Heart right ventricle (tissue), 16 donors: ENCODE results near the gene TRAPPC1. TPM values are rescaled to one million over a fixed set of nuclear protein-coding genes. Genes with fewer than 3 reads are reported as not detected.
A peak's percentile ranks its signal among the peaks of the same experiment; 100 is the strongest.

Source experiments
- ATAC-seq, 8 donors: fragments of 200-7000 bp; cut with Tn5 transposase; one replicate each; pipeline ENCODE4 v1.9.1; 2020; ENCODE audit warnings: mild to moderate bottlenecking in 8 of 8, moderate library complexity in 8 of 8, moderate number of reproducible peaks in 1 of 8
- DNase-seq, 2 donors: peaks; one replicate each; pipeline ENCODE4 v3.0.0-alpha.2; 2020
- H3K27ac ChIP-seq, 10 donors: fragments of 200-600 bp; sonication (generic) in 2 of 10; one replicate each; pipeline versions ENCODE4 v1.5.0 to v1.8.0; 2020 to 2022; ENCODE audit warnings: mild to moderate bottlenecking in 3 of 10
- H3K27me3 ChIP-seq, 7 donors: fragments of 200-600 bp; one replicate each; pipeline ENCODE4 v1.8.0; 2021 to 2022; ENCODE audit warnings: mild to moderate bottlenecking in 2 of 7
- H3K36me3 ChIP-seq, 9 donors: fragments of 200-600 bp; sonication (generic) in 1 of 9; one replicate each; pipeline versions ENCODE4 v1.5.0 to v1.8.0; 2020 to 2022; ENCODE audit warnings: mild to moderate bottlenecking in 2 of 9
- H3K4me1 ChIP-seq, 9 donors: fragments of 200-600 bp; sonication (generic) in 1 of 9; one replicate each; pipeline versions ENCODE4 v1.5.0 to v1.8.0; 2020 to 2022; ENCODE audit warnings: mild to moderate bottlenecking in 4 of 9
- H3K4me3 ChIP-seq, 10 donors: fragments of 200-600 bp; sonication (generic) in 2 of 10; one replicate each; pipeline versions ENCODE4 v1.5.0 to v1.8.0; 2020 to 2022; ENCODE audit warnings: mild to moderate bottlenecking in 7 of 10, moderate library complexity in 2 of 10
- H3K9me3 ChIP-seq, 11 donors: fragments of 200-600 bp in 10 of 11; sonication (generic) in 2 of 11; one replicate each; pipeline versions ENCODE4 v1.5.0 to v1.8.0; 2013 to 2022; ENCODE audit warnings: mild to moderate bottlenecking in 2 of 11, control low read depth in 1 of 11, moderate library complexity in 1 of 11
- WGBS, 2 donors: extraction: QIAGEN DNeasy Blood & Tissue Kit; methylation state at CpG; one replicate each; pipeline ENCODE4 v1.1.7; 2013; ENCODE audit warnings: inconsistent platforms in 1 of 2; 5-methylcytosine and 5-hydroxymethylcytosine counted together
- intact Hi-C, 10 donors: fragments of 100-400 bp; cut with DNase I; formaldehyde crosslinking; loops; one replicate each; pipeline versions ENCODE4 v1.11.1 to v1.14.2; 2022
- polyA plus RNA-seq, 2 donors: library from polyadenylated mRNA; stranded (reverse); fragments of 200-250 nt; gene quantifications; one replicate each; pipeline ENCODE4 v1.2.3, GENCODE V29; 2013
- total RNA-seq, 10 donors: library from RNA; stranded (reverse); fragmentation: NEBNext Ultra II Directional in 3 of 10; extraction: Animal tissue kit (Norgen Biotek cat#: 25700) in 3 of 10; gene quantifications; one replicate each; pipeline versions ENCODE4 v1.2.1 to v1.2.4, GENCODE V29; 2021 to 2023
- TF ChIP-seq, protein P1 (sequence below), 9 donors: fragments of 200-600 bp; sonication (generic) in 2 of 9; IDR thresholded peaks; one replicate each; pipeline versions ENCODE4 v1.5.0 to v1.8.0; 2021 to 2022; ENCODE audit warnings: antibody characterized with exemption in 9 of 9, mild to moderate bottlenecking in 5 of 9, moderate library complexity in 1 of 9
- donor health status: Arrhythmogenic right ventricular cardiomyopathy.
- donor health status: ischemic (EF 13 %, LVEDD 7.1; RV severe dilation, severe dysfunction).
- donor health status: healthy with polysubstance abuse.
- donor health status: DM: no; HTN: yes; CAD: no.
- donor health status: DM: no; HTN: no; CAD: no.
- donor health status: ischemic (EF 25% LVEDD 6.9; RV normal size, moderate dysfunction).
- donor health status: ischemic (EF 25% LVEDD 5.7; RV mildly dilated, moderate dysfunction).
- donor health status: healthy.
- donor health status: DM: yes; HTN: yes; CAD: no.
- donor health status: Ischemic cardiomyopathy.
- donor health status: ischemic (EF 35%, LVEDD 5.7; RV mildly dilated, moderate dysfunction).
- donor health status: nonischemic (EF 11% LVEDD 7.7; RV severe dilation, severe dysfunction).
- donor health status: DM: yes; HTN: yes; CAD: no.
- donor health status: PGD.
- donor health status: ischemic (EF 29% LVEDD 5.4; RV normal size, mild dysfunction).
- donor health status: nonischemic (EF 23%, LVEDD 6.1; RV moderate dilation, normal function).

The TRAPPC1 gene
- total and polyA plus RNA-seq, 12 donors: 104 to 166 (median 121) TPM

DNA sequence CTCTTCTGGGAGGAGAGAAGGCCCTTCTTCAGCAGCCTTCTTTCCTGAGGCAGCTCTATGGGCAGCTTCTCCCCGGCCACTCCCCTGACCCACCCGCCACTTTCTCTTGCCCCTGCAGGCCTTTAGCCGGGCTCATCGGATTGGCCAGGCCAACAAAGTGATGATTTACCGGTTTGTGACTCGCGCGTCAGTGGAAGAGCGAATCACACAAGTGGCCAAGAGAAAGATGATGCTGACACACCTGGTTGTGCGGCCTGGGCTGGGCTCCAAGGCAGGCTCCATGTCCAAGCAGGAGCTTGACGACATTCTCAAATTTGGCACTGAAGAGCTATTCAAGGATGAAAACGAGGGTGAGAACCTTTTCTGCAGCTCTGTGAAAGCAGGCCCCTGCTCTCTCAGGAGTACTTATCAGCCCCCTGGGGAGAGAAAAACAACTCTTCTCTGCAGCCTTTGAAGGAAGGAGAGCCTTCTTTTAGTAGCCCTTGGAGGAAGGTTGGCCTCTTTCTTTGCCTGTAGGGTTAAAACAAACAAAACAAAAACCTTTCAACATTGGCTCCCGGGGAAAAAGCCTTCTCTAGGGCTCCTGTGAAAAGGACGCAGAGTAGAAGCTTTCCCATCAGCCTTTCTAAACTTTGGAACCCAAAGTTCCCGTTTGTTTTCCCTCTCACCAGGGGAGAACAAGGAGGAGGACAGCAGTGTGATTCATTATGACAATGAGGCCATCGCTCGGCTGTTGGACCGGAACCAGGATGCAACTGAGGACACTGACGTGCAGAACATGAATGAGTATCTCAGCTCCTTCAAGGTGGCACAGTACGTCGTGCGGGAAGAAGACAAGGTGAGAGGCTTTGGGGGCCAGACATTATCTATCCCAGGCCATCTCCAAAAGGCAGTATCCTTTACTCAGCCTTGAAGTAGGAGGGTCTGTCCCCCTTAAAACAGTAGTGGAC, 28.3 kb downstream of the TRAPPC1 start:
- H3K4me1 ChIP-seq: no peaks in the 10 kb centered on the region
- no peak for DNase-seq
- H3K27me3 ChIP-seq: no peaks in the 10 kb centered on the region
- TF ChIP-seq, protein P1, sequence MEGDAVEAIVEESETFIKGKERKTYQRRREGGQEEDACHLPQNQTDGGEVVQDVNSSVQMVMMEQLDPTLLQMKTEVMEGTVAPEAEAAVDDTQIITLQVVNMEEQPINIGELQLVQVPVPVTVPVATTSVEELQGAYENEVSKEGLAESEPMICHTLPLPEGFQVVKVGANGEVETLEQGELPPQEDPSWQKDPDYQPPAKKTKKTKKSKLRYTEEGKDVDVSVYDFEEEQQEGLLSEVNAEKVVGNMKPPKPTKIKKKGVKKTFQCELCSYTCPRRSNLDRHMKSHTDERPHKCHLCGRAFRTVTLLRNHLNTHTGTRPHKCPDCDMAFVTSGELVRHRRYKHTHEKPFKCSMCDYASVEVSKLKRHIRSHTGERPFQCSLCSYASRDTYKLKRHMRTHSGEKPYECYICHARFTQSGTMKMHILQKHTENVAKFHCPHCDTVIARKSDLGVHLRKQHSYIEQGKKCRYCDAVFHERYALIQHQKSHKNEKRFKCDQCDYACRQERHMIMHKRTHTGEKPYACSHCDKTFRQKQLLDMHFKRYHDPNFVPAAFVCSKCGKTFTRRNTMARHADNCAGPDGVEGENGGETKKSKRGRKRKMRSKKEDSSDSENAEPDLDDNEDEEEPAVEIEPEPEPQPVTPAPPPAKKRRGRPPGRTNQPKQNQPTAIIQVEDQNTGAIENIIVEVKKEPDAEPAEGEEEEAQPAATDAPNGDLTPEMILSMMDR (IDR thresholded peaks at IDR 0.05): no peak
- no peak for ATAC-seq
- 80% methylated on average over 22 of the region's 22 CpGs for WGBS, 2 donors
- H3K27ac ChIP-seq: no peak overlapping the region
- intact Hi-C loops: loop anchor here in 1 of 10 donors (10.0 kb wide), 1 partner anchor 141 kb away; no protein-coding TSS in a partner anchor
- H3K4me3 ChIP-seq: no peak overlapping the region
- H3K36me3 ChIP-seq: peaks cover 0 to 100% (median 31%) of the 10 kb centered on the region in 9 donors
- H3K9me3 ChIP-seq: no peaks in the 10 kb centered on the region

DNA sequence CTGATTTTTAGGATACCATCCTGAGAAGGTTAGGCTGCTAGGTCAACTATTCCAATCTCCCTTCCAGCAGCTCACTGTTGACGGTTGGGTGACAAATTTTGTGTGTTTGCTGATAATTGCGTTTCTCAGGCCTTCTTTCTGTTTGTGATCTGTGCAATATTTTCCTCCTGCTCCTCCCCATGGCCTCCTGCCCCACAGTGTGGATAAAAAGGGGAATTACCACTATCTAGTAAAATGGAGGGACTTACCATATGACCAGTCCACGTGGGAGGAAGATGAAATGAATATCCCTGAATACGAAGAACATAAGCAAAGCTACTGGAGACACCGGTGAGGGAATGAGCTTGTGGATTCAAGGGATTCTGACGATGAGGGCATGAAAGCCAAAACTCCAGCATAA, 34.0 kb downstream of the TRAPPC1 start:
- peak overlapping the region in 1 of 10 donors; percentile 1 for H3K27ac ChIP-seq
- TF ChIP-seq, protein P1 (IDR thresholded peaks at IDR 0.05): peak; percentile 20 to 63 (median 52)

DNA sequence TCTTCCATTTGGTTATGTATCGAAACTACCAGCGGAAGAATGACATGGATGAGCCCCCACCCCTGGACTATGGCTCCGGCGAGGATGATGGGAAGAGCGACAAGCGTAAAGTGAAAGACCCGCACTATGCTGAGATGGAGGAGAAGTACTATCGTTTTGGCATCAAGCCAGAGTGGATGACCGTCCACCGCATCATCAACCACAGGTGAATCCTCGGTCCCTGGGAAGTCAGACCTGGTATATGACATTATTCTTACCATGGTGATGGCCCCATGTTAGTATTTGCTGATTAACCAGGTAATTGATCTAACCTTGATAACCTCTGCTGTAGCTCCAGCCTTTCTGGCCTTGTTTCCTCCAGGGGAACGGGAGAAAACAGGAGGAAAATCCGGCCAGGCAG, 34.7 kb downstream of the TRAPPC1 start:
- intact Hi-C loops: loop anchor here in 8 of 10 donors (2.0 to 10.0 kb wide), 6 partner anchors 34 to 152 kb away; no protein-coding TSS in a partner anchor
- Histone ChIP-seq H3K9me3 (no peaks in the 10 kb centered on the region), H3K4me3 (no peak overlapping the region), H3K27ac (no peak overlapping the region), H3K4me1 (peaks cover 0 to 9% (median 0%) of the 10 kb centered on the region in 9 donors), H3K36me3 (peaks cover 0 to 100% (median 36%) of the 10 kb centered on the region in 9 donors), H3K27me3 (no peaks in the 10 kb centered on the region)
- WGBS, 2 donors: 90 to 92% methylated on average over 13 of the region's 13 CpGs
- ATAC-seq (no peak), DNase-seq (no peak)
- TF ChIP-seq, protein P1 (IDR thresholded peaks at IDR 0.05): no peak

More for the DNA sequence above, 34.0 kb downstream of the TRAPPC1 start:
- H3K9me3 ChIP-seq: no peaks in the 10 kb centered on the region
- DNase-seq (no peak), ATAC-seq (peak in 7 of 8 donors; percentile 63 to 86 (median 74))
- H3K27me3 ChIP-seq: no peaks in the 10 kb centered on the region
- WGBS, 2 donors: 47 to 53% methylated on average over 6 of the region's 6 CpGs
- peaks cover 0 to 100% (median 36%) of the 10 kb centered on the region in 9 donors for H3K36me3 ChIP-seq
- peaks cover 0 to 9% (median 0%) of the 10 kb centered on the region in 9 donors for H3K4me1 ChIP-seq
- no peak overlapping the region for H3K4me3 ChIP-seq
- intact Hi-C loops: loop anchor here in 8 of 10 donors (2.0 to 10.0 kb wide), 6 partner anchors 35 to 153 kb away; no protein-coding TSS in a partner anchor

DNA sequence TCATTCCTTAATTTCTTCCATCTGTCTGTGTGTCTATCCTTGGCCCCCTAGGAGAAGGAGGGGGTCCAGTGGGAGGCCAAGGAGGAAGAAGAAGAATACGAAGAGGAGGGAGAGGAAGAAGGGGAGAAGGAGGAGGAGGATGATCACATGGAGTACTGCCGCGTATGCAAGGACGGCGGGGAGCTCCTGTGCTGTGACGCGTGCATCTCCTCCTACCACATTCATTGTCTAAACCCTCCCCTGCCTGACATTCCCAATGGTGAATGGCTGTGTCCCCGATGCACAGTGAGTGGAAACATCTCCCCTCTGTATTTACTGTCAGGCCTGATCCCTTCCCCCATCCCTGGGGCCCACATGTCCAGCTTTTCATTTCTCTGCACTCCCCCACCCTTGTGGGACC, 36.9 kb downstream of the TRAPPC1 start:
- Histone ChIP-seq H3K9me3 (no peaks in the 10 kb centered on the region), H3K27me3 (no peaks in the 10 kb centered on the region), H3K36me3 (peaks cover 0 to 100% (median 29%) of the 10 kb centered on the region in 9 donors), H3K27ac (no peak overlapping the region), H3K4me3 (no peak overlapping the region), H3K4me1 (peaks cover under 1 to 14% (median 5%) of the 10 kb centered on the region in 9 donors)
- ATAC-seq: no peak
- WGBS, 2 donors: 89 to 91% methylated on average over 8 of the region's 8 CpGs
- no peak for DNase-seq
- TF ChIP-seq, protein P1 (IDR thresholded peaks at IDR 0.05): no peak
- intact Hi-C loops: loop anchor here in 7 of 10 donors (5.0 to 10.0 kb wide), 4 partner anchors 33 to 150 kb away; no protein-coding TSS in a partner anchor
